HCT116 (cell line): ENCODE measurements around the gene GFPT2. TPM values are rescaled to one million over a fixed set of nuclear protein-coding genes. Genes with fewer than 3 reads are reported as not detected.

Experiments used
- ATAC-seq: fragments of 200-7000 bp; cut with Tn5 transposase; 2 replicates; pipeline ENCODE4 v1.9.1; 2020; ENCODE audit warnings: mild to moderate bottlenecking, moderate library complexity
- BruUV-seq: library from RNA; stranded (reverse); fragments of 400-500 nt; replicated peaks from 2 replicates; lab custom pipeline; 2021; lab: Mats Ljungman, UMichigan
- CTCF ChIA-PET: fragments of 300-600 bp; sonication (Branson Sonifier 250); formaldehyde crosslinking; loops from one replicate; lab custom pipeline; 2021; ENCODE audit warnings: antibody characterized with exemption; lab: Charles Lee
- POLR2A ChIA-PET: fragments of 300-600, 350-600 bp; sonication (Branson Sonifier 250); formaldehyde crosslinking; loops from one replicate; lab custom pipeline; 2021; ENCODE audit warnings: antibody characterized with exemption; lab: Charles Lee
- RAD21 ChIA-PET, 2 experiments: fragments of 300-600 bp; sonication (Branson Sonifier 250); formaldehyde crosslinking; loops; one replicate each; lab custom pipeline; 2023; ENCODE audit warnings: low total read pairs in 2 of 2; ENCODE audit not compliant: uncharacterized antibody in 2 of 2, unreplicated experiment in 2 of 2, low non-redundant PET in 1 of 2; lab: Charles Lee
- DNase-seq: peaks from one replicate; pipeline ENCODE4 v3.0.0-alpha.2; 2010; ENCODE audit warnings: low read depth, low spot score
- H2AFZ ChIP-seq: fragments of 200-600 bp; shearing (Covaris generic), sonication (generic); 2 replicates; pipeline ENCODE4 v1.6.1; 2017; ENCODE audit warnings: low read depth, mixed run types, mixed read lengths, antibody characterized with exemption, low read length; ENCODE audit not compliant: poor library complexity, severe bottlenecking
- H3K27ac ChIP-seq: 2 replicates; pipeline ENCODE4 v1.5.1; 2012; ENCODE audit warnings: low read depth, low read length
- H3K27me3 ChIP-seq: fragments of 200-600 bp; sonication (generic); 2 replicates; pipeline ENCODE4 v1.6.1; 2016; ENCODE audit warnings: mixed run types, low read length, mixed read lengths; ENCODE audit not compliant: insufficient read depth
- H3K36me3 ChIP-seq, 2 experiments: fragments of 200-500 bp in 1 of 2; fragments of 200-600 bp in 1 of 2; sonication (Bioruptor generic) in 1 of 2; sonication (generic) in 1 of 2; 2 replicates each; pipeline versions ENCODE4 v1.5.1 to v1.6.1; 2014 to 2016; ENCODE audit warnings: low read length in 2 of 2, inconsistent platforms in 1 of 2, mixed read lengths in 1 of 2, mixed run types in 1 of 2; ENCODE audit not compliant: insufficient read depth in 2 of 2, control insufficient read depth in 1 of 2
- H3K4me1 ChIP-seq, 2 experiments: fragments of 200-600 bp in 1 of 2; sonication (generic) in 1 of 2; 2 replicates each; pipeline versions ENCODE4 v1.5.1 to v1.6.1; 2012 to 2017; ENCODE audit warnings: low read length in 2 of 2, inconsistent platforms in 1 of 2, mild to moderate bottlenecking in 1 of 2, mixed read lengths in 1 of 2, mixed run types in 1 of 2, moderate library complexity in 1 of 2; ENCODE audit not compliant: insufficient read depth in 2 of 2, control insufficient read depth in 1 of 2
- H3K4me2 ChIP-seq: fragments of 200-600 bp; sonication (generic); 2 replicates; pipeline ENCODE4 v1.6.1; 2017; ENCODE audit warnings: mixed run types, low read length, mixed read lengths
- H3K4me3 ChIP-seq, 2 experiments: fragments of 200-600 bp in 1 of 2; sonication (generic) in 1 of 2; replicated peaks in 1 of 2; 2 replicates each; pipeline ENCODE4 v1.5.1; 2011 to 2016; ENCODE audit warnings: low read length in 2 of 2, control low read depth in 1 of 2, low read depth in 1 of 2, mild to moderate bottlenecking in 1 of 2, mixed read lengths in 1 of 2, mixed run types in 1 of 2
- H3K79me2 ChIP-seq: fragments of 200-600 bp; sonication (generic); 2 replicates; pipeline ENCODE4 v1.6.1; 2017; ENCODE audit warnings: mild to moderate bottlenecking, mixed run types, low read length, moderate library complexity, mixed read lengths; ENCODE audit not compliant: insufficient read depth
- H3K9ac ChIP-seq: fragments of 200-600 bp; sonication (generic); 2 replicates; pipeline ENCODE4 v1.6.1; 2016; ENCODE audit warnings: low read length, mixed read lengths
- H3K9me2 ChIP-seq: fragments of 200-600 bp; sonication (generic), shearing (Covaris generic); 2 replicates; pipeline ENCODE4 v1.6.1; 2017; ENCODE audit warnings: mixed run types, mild to moderate bottlenecking, moderate library complexity; ENCODE audit not compliant: insufficient read depth
- H3K9me3 ChIP-seq, 2 experiments: fragments of 200-500 bp in 1 of 2; fragments of 200-600 bp in 1 of 2; sonication (Bioruptor generic) in 1 of 2; sonication (generic) in 1 of 2; 2 replicates each; pipeline ENCODE4 v1.6.1; 2014 to 2017; ENCODE audit warnings: low read length in 2 of 2, mixed read lengths in 2 of 2, inconsistent platforms in 1 of 2, low read depth in 1 of 2, mild to moderate bottlenecking in 1 of 2, mixed run types in 1 of 2, moderate library complexity in 1 of 2; ENCODE audit not compliant: control insufficient read depth in 1 of 2, insufficient read depth in 1 of 2
- H4K20me1 ChIP-seq: fragments of 200-600 bp; sonication (generic), shearing (Covaris generic); 2 replicates; pipeline ENCODE4 v1.6.1; 2017; ENCODE audit warnings: mixed run types, mild to moderate bottlenecking, moderate library complexity; ENCODE audit not compliant: insufficient read depth
- CEBPB ChIP-seq: IDR thresholded peaks from 2 replicates; pipeline ENCODE4 v1.6.1; 2012; ENCODE audit warnings: low read depth
- EGR1 ChIP-seq: IDR thresholded peaks from 2 replicates; pipeline ENCODE4 v1.6.1; 2012; ENCODE audit warnings: low read depth
- ELF1 ChIP-seq: IDR thresholded peaks from 2 replicates; pipeline ENCODE4 v1.6.1; 2012; ENCODE audit warnings: low read depth, borderline replicate concordance
- EZH2 ChIP-seq: fragments of 200-600 bp; sonication (generic); IDR thresholded peaks from 2 replicates; pipeline ENCODE4 v1.6.1; 2017; ENCODE audit warnings: antibody characterized with exemption, mixed run types
- EZH2phosphoT487 ChIP-seq: fragments of 200-600 bp; IDR thresholded peaks from 2 replicates; pipeline ENCODE4 v1.6.1; 2018; ENCODE audit warnings: antibody characterized with exemption, borderline replicate concordance
- FOSL1 ChIP-seq: IDR thresholded peaks from 2 replicates; pipeline ENCODE4 v1.6.1; 2012; ENCODE audit warnings: low read depth
- POLR2A ChIP-seq: IDR thresholded peaks from 2 replicates; pipeline ENCODE4 v1.7.0; 2011; ENCODE audit warnings: borderline replicate concordance; ENCODE audit not compliant: insufficient read depth, insufficient read length; ENCODE audit errors: extremely low read depth
- POLR2AphosphoS5 ChIP-seq: IDR thresholded peaks from 2 replicates; pipeline ENCODE4 v1.6.1; 2011; ENCODE audit warnings: mild to moderate bottlenecking, low read depth, low read length, moderate library complexity
- RAD21 ChIP-seq: IDR thresholded peaks from 2 replicates; pipeline ENCODE4 v1.6.1; 2012; ENCODE audit warnings: low read depth, mild to moderate bottlenecking
- SIN3A ChIP-seq: IDR thresholded peaks from 2 replicates; pipeline ENCODE4 v1.6.1; 2012; ENCODE audit warnings: low read depth
- SP1 ChIP-seq: IDR thresholded peaks from 2 replicates; pipeline ENCODE4 v1.6.1; 2012; ENCODE audit warnings: low read depth
- SRF ChIP-seq: IDR thresholded peaks from 2 replicates; pipeline ENCODE4 v1.6.1; 2012; ENCODE audit warnings: low read depth
- TCF7L2 ChIP-seq: IDR thresholded peaks from 2 replicates; pipeline ENCODE4 v1.7.0; 2011; ENCODE audit warnings: borderline replicate concordance, inconsistent platforms; ENCODE audit not compliant: insufficient read depth, insufficient read length; ENCODE audit errors: extremely low read depth
- YY1 ChIP-seq: IDR thresholded peaks from 2 replicates; pipeline ENCODE4 v1.6.1; 2011; ENCODE audit warnings: low read length, low read depth, moderate library complexity, mild to moderate bottlenecking; ENCODE audit not compliant: insufficient replicate concordance; ENCODE audit errors: extremely low read depth
- ZFX ChIP-seq: fragments of 450-650 bp; IDR thresholded peaks from 2 replicates; pipeline ENCODE4 v1.6.1; 2017
- ZNF274 ChIP-seq: fragments of 200-500 bp; sonication (Bioruptor generic); IDR thresholded peaks from 2 replicates; pipeline ENCODE4 v1.6.1; 2014; ENCODE audit warnings: mild to moderate bottlenecking, low read depth, low read length, inconsistent platforms
- intact Hi-C: fragments of 100-400 bp; cut with micrococcal nuclease; formaldehyde crosslinking; loops from 2 replicates; pipeline ENCODE4 v1.10.0; 2022
- total RNA-seq: library from RNA; stranded (reverse); gene quantifications from one replicate; pipeline ENCODE4 v1.2.1, GENCODE V29; 2021; ENCODE audit not compliant: unreplicated experiment
- TF ChIP-seq, protein P1 (sequence below): IDR thresholded peaks from 2 replicates; pipeline ENCODE4 v1.6.1; 2012
- TF ChIP-seq, protein P2 (sequence below): IDR thresholded peaks from 2 replicates; pipeline ENCODE4 v1.6.1; 2011; ENCODE audit warnings: mild to moderate bottlenecking, low read length, moderate library complexity; ENCODE audit not compliant: insufficient replicate concordance; ENCODE audit errors: extremely low read depth

GFPT2 gene
- total RNA-seq, 1 experiment from 2014 or later, result 16.1 TPM

DNA sequence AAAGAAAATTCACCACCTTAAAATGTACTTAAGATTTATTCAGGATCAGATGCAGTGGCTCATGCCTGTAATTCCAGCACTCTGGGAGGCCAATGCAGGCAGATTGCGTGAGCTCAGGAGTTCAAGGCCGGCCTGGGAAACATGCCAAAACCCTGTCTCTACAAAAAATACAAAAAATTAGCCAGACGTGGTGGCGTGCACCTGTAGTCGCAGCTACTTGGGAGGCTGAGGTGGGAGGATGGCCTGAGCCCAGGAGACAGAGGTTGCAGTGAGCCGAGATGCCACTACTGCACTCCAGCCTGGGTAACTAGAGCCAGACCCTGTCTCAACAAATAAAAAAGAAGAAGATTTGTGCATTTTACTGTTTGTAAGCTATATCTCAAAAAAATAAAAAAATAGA lies 34.7 kb upstream of the GFPT2 start:
- no peaks in the 10 kb centered on the region for H3K79me2 ChIP-seq
- TF ChIP-seq, protein P1, sequence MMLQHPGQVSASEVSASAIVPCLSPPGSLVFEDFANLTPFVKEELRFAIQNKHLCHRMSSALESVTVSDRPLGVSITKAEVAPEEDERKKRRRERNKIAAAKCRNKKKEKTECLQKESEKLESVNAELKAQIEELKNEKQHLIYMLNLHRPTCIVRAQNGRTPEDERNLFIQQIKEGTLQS, result no peak
- TF ChIP-seq ZFX (no peak), EZH2 (no peak), RAD21 (no peak), POLR2AphosphoS5 (no peak), SRF (no peak), SP1 (no peak), ZNF274 (no peak), EZH2phosphoT487 (no peak), CEBPB (no peak), TCF7L2 (no peak), EGR1 (no peak), SIN3A (no peak), ELF1 (no peak), POLR2A (no peak), FOSL1 (no peak), YY1 (no peak)
- TF ChIP-seq, protein P2, sequence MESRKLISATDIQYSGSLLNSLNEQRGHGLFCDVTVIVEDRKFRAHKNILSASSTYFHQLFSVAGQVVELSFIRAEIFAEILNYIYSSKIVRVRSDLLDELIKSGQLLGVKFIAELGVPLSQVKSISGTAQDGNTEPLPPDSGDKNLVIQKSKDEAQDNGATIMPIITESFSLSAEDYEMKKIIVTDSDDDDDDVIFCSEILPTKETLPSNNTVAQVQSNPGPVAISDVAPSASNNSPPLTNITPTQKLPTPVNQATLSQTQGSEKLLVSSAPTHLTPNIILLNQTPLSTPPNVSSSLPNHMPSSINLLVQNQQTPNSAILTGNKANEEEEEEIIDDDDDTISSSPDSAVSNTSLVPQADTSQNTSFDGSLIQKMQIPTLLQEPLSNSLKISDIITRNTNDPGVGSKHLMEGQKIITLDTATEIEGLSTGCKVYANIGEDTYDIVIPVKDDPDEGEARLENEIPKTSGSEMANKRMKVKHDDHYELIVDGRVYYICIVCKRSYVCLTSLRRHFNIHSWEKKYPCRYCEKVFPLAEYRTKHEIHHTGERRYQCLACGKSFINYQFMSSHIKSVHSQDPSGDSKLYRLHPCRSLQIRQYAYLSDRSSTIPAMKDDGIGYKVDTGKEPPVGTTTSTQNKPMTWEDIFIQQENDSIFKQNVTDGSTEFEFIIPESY, result no peak
- TF ChIP-seq, all 23 proteins: peak for 0
- CTCF ChIA-PET, result no interaction called here
- ATAC-seq (no peak), DNase-seq (no peak)
- BruUV-seq, result no TSS peak
- Histone ChIP-seq H3K27me3 (no peaks in the 10 kb centered on the region), H3K4me3 (no peak overlapping the region), H4K20me1 (no peaks in the 10 kb centered on the region), H3K27ac (no peak overlapping the region), H2AFZ (no peak overlapping the region), H3K4me1 (no peaks in the 10 kb centered on the region), H3K9me2 (no peaks in the 10 kb centered on the region), H3K9me3 (no peaks in the 10 kb centered on the region), H3K9ac (no peak overlapping the region), H3K36me3 (no peaks in the 10 kb centered on the region), H3K4me2 (no peak overlapping the region)
- intact Hi-C loops, result no loop called here
- POLR2A ChIA-PET, result no interaction called here
- RAD21 ChIA-PET, result no interaction called here
